Tibial artery (tissue), 4 donors: ENCODE results near the gene ZDHHC11.

Source experiments
- DNase-seq, 2 donors: peaks; one replicate each; pipeline ENCODE4 v3.0.0-alpha.2; 2019
- H3K27ac ChIP-seq, 2 donors: fragments of 200-600 bp; sonication (generic) in 1 of 2; 1 replicate in 1 of 2; 2 replicates in 1 of 2; pipeline ENCODE4 v1.5.1; 2018 to 2019; ENCODE audit warnings: mild to moderate bottlenecking in 1 of 2
- H3K27me3 ChIP-seq, 2 donors: fragments of 200-600 bp; sonication (generic) in 1 of 2; one replicate each; pipeline versions ENCODE4 v1.5.1 to v1.6.0; 2016 to 2019
- H3K36me3 ChIP-seq, 3 donors: fragments of 200-600 bp; sonication (generic) in 2 of 3; one replicate each; pipeline ENCODE4 v1.5.1; 2016 to 2019; ENCODE audit warnings: mild to moderate bottlenecking in 2 of 3
- H3K4me1 ChIP-seq, 4 donors: fragments of 200-600 bp; sonication (generic) in 2 of 4; 1 replicate in 3 of 4; 2 replicates in 1 of 4; pipeline ENCODE4 v1.5.1; 2016 to 2019
- H3K4me3 ChIP-seq, 2 donors: fragments of 200-600 bp; sonication (generic) in 1 of 2; 1 replicate in 1 of 2; 2 replicates in 1 of 2; pipeline ENCODE4 v1.5.1; 2018 to 2019; ENCODE audit warnings: mild to moderate bottlenecking in 2 of 2
- H3K9me3 ChIP-seq, 3 donors: fragments of 200-600 bp; sonication (generic) in 1 of 3; one replicate each; pipeline ENCODE4 v1.5.1; 2016 to 2019
- CTCF ChIP-seq, 2 experiments: fragments of 200-600 bp in 1 of 2; fragments of 450-650 bp in 1 of 2; IDR thresholded peaks; one replicate each; pipeline ENCODE4 v1.5.1; 2017 to 2019; ENCODE audit warnings: antibody characterized with exemption in 2 of 2, mild to moderate bottlenecking in 1 of 2, moderate library complexity in 1 of 2
- intact Hi-C: fragments of 100-400 bp; cut with DNase I; formaldehyde crosslinking; loops from one replicate; pipeline ENCODE4 v1.15.0; 2023; ENCODE audit warnings: low total_unique reads

Gene ZDHHC11

GRCh38 chr5:864492-865167 lies 13.8 kb upstream of the ZDHHC11 start:
- no peaks in the 10 kb centered on the region for H3K4me1 ChIP-seq
- H3K36me3 ChIP-seq = peaks cover 53 to 92% (median 74%) of the 10 kb centered on the region in 3 donors
- no peak overlapping the region for H3K27ac ChIP-seq
- intact Hi-C loops = no loop called here
- H3K4me3 ChIP-seq = no peak overlapping the region
- TF ChIP-seq CTCF (IDR thresholded peaks at IDR 0.05) = no peak
- H3K9me3 ChIP-seq = no peaks in the 10 kb centered on the region
- no peaks in the 10 kb centered on the region for H3K27me3 ChIP-seq
- DNase-seq = no peak

GRCh38 chr5:863244-863805 lies 12.5 kb upstream of the ZDHHC11 start:
- DNase-seq = no peak
- no peak overlapping the region for H3K27ac ChIP-seq
- intact Hi-C loops = no loop called here
- H3K9me3 ChIP-seq = no peaks in the 10 kb centered on the region
- H3K4me1 ChIP-seq = no peaks in the 10 kb centered on the region
- H3K27me3 ChIP-seq = no peaks in the 10 kb centered on the region
- H3K4me3 ChIP-seq = no peak overlapping the region
- no peak for TF ChIP-seq CTCF (IDR thresholded peaks at IDR 0.05)
- peaks cover 40 to 84% (median 61%) of the 10 kb centered on the region in 3 donors for H3K36me3 ChIP-seq

- Histone ChIP-seq H3K4me1 (no peaks in the 10 kb centered on the region), H3K27me3 (no peaks in the 10 kb centered on the region), H3K9me3 (no peaks in the 10 kb centered on the region), H3K27ac (no peak overlapping the region), H3K36me3 (peaks cover 33 to 76% (median 54%) of the 10 kb centered on the region in 3 donors), H3K4me3 (no peak overlapping the region)
- intact Hi-C loops = no loop called here
- no peak for DNase-seq
- TF ChIP-seq CTCF (IDR thresholded peaks at IDR 0.05) = no peak
Observed at GRCh38 chr5:862367-863243, 11.8 kb upstream of the ZDHHC11 start.

- H3K27me3 ChIP-seq = no peaks in the 10 kb centered on the region
- intact Hi-C loops = no loop called here
- no peak overlapping the region for H3K4me3 ChIP-seq
- H3K27ac ChIP-seq = no peak overlapping the region
- no peak for TF ChIP-seq CTCF (IDR thresholded peaks at IDR 0.05)
- DNase-seq = no peak
- no peaks in the 10 kb centered on the region for H3K9me3 ChIP-seq
- no peaks in the 10 kb centered on the region for H3K4me1 ChIP-seq
- H3K36me3 ChIP-seq = peaks cover 24 to 67% (median 45%) of the 10 kb centered on the region in 3 donors
Observed at GRCh38 chr5:861442-862366, 10.9 kb upstream of the ZDHHC11 start.

GRCh38 chr5:860506-861150 lies 9.8 kb upstream of the ZDHHC11 start:
- no peak overlapping the region for H3K27ac ChIP-seq
- TF ChIP-seq CTCF (IDR thresholded peaks at IDR 0.05) = no peak
- H3K9me3 ChIP-seq = no peaks in the 10 kb centered on the region
- intact Hi-C loops = no loop called here
- no peaks in the 10 kb centered on the region for H3K4me1 ChIP-seq
- no peak overlapping the region for H3K4me3 ChIP-seq
- peaks cover 19 to 57% (median 36%) of the 10 kb centered on the region in 3 donors for H3K36me3 ChIP-seq
- peaks cover 0 to 3% of the 10 kb centered on the region in 2 donors for H3K27me3 ChIP-seq
- DNase-seq = no peak
